Esophagus muscularis mucosa (tissue), 4 donors: ENCODE measurements around the gene IFT122. TPM values are rescaled to one million over a fixed set of nuclear protein-coding genes. Genes with fewer than 3 reads are reported as not detected.

Source experiments
- DNase-seq: peaks from one replicate; pipeline ENCODE4 v3.0.0-alpha.2; 2017; ENCODE audit errors: extremely low spot score
- H3K27ac ChIP-seq, 4 donors: fragments of 200-600 bp; sonication (generic); replicated peaks in 1 of 4; 1 replicate in 3 of 4; 2 replicates in 1 of 4; pipeline ENCODE4 v1.5.1; 2016 to 2019; ENCODE audit warnings: mild to moderate bottlenecking in 1 of 4
- H3K27me3 ChIP-seq, 4 donors: fragments of 200-600 bp; sonication (generic); one replicate each; pipeline versions ENCODE4 v1.5.1 to v1.6.0; 2016 to 2019
- H3K36me3 ChIP-seq, 4 donors: fragments of 200-600 bp; sonication (generic); one replicate each; pipeline ENCODE4 v1.5.1; 2016 to 2019
- H3K4me1 ChIP-seq, 4 donors: fragments of 200-600 bp; sonication (generic); one replicate each; pipeline ENCODE4 v1.5.1; 2016 to 2019
- H3K4me3 ChIP-seq, 4 donors: fragments of 200-600 bp; sonication (generic); 1 replicate in 2 of 4; 2 replicates in 2 of 4; pipeline ENCODE4 v1.5.1; 2016 to 2019; ENCODE audit warnings: mild to moderate bottlenecking in 4 of 4, moderate library complexity in 1 of 4
- H3K9me3 ChIP-seq, 4 donors: fragments of 200-600 bp; sonication (generic); 1 replicate in 3 of 4; 2 replicates in 1 of 4; pipeline ENCODE4 v1.5.1; 2016 to 2019
- CTCF ChIP-seq, 3 experiments: fragments of 200-600 bp in 2 of 3; fragments of 450-650 bp in 1 of 3; sonication (generic) in 2 of 3; IDR thresholded peaks; one replicate each; pipeline ENCODE4 v1.5.1; 2017 to 2019; ENCODE audit warnings: antibody characterized with exemption in 3 of 3, mild to moderate bottlenecking in 2 of 3, moderate library complexity in 1 of 3
- EP300 ChIP-seq: sonication (generic); formaldehyde crosslinking; IDR thresholded peaks from one replicate; pipeline ENCODE4 v1.6.1; 2017; ENCODE audit warnings: antibody characterized with exemption
- POLR2A ChIP-seq: fragments of 450-650 bp; IDR thresholded peaks from one replicate; pipeline ENCODE4 v1.6.1; 2017; ENCODE audit warnings: antibody characterized with exemption, moderate library complexity, mild to moderate bottlenecking, low read depth
- POLR2AphosphoS5 ChIP-seq, 2 donors: sonication (generic); formaldehyde crosslinking; IDR thresholded peaks; one replicate each; pipeline ENCODE4 v1.6.1; 2017; ENCODE audit warnings: antibody characterized with exemption in 2 of 2
- WGBS: methylation state at CpG from one replicate; pipeline ENCODE4 v1.1.5; 2018; 5-methylcytosine and 5-hydroxymethylcytosine counted together
- intact Hi-C: fragments of 100-400 bp; cut with DNase I; formaldehyde crosslinking; loops from one replicate; pipeline ENCODE4 v1.15.1; 2023
- total RNA-seq, 4 donors: library from RNA; depleted of rRNA; stranded (reverse); fragments of >200 nt; gene quantifications; one replicate each; pipeline versions ENCODE4 v1.1.0 to v1.2.1, GENCODE V29; 2016

The IFT122 gene
- total RNA-seq, 4 donors from 2014 or later = 19.5 to 32.8 (median 21.9) TPM

- TF ChIP-seq EP300 = no peak
- no peak for TF ChIP-seq POLR2AphosphoS5 (IDR thresholded peaks at IDR 0.05)
- no peak for TF ChIP-seq CTCF (IDR thresholded peaks at IDR 0.05)
- no peak for TF ChIP-seq POLR2A
- H3K36me3 ChIP-seq = peaks cover 16 to 77% (median 62%) of the 10 kb centered on the region in 4 donors
- no peak overlapping the region for H3K27ac ChIP-seq
- intact Hi-C loops = no loop called here
- no peak for DNase-seq
- 89% methylated on average over 5 of the region's 5 CpGs for WGBS
- peaks cover 23 to 40% (median 36%) of the 10 kb centered on the region in 4 donors for H3K4me1 ChIP-seq
- H3K27me3 ChIP-seq = no peaks in the 10 kb centered on the region
- no peak overlapping the region for H3K4me3 ChIP-seq
- no peaks in the 10 kb centered on the region for H3K9me3 ChIP-seq
Measured at GRCh38 chr3:129433565-129433964, 6.5 kb upstream of the IFT122 start.

- WGBS = 88% methylated on average over 1 of the region's 1 CpG
- Histone ChIP-seq H3K27me3 (no peaks in the 10 kb centered on the region), H3K9me3 (no peaks in the 10 kb centered on the region), H3K27ac (no peak overlapping the region), H3K4me1 (peaks cover 22 to 40% (median 36%) of the 10 kb centered on the region in 4 donors), H3K4me3 (no peak overlapping the region), H3K36me3 (peaks cover 16 to 77% (median 62%) of the 10 kb centered on the region in 4 donors)
- TF ChIP-seq POLR2A (no peak), EP300 (no peak), CTCF (IDR thresholded peaks at IDR 0.05) (no peak), POLR2AphosphoS5 (IDR thresholded peaks at IDR 0.05) (no peak)
- intact Hi-C loops = no loop called here
- DNase-seq = no peak
Measured at GRCh38 chr3:129434140-129434539, 5.9 kb upstream of the IFT122 start.

GRCh38 chr3:129435367-129435766 lies 4.7 kb upstream of the IFT122 start:
- H3K4me1 ChIP-seq = peaks cover 22 to 39% (median 36%) of the 10 kb centered on the region in 4 donors
- H3K9me3 ChIP-seq = no peaks in the 10 kb centered on the region
- DNase-seq = no peak
- H3K36me3 ChIP-seq = peaks cover 16 to 73% (median 61%) of the 10 kb centered on the region in 4 donors
- WGBS = 94% methylated on average over 1 of the region's 1 CpG
- no peak overlapping the region for H3K4me3 ChIP-seq
- no peak overlapping the region for H3K27ac ChIP-seq
- H3K27me3 ChIP-seq = no peaks in the 10 kb centered on the region
- TF ChIP-seq EP300 (no peak), POLR2A (no peak), CTCF (IDR thresholded peaks at IDR 0.05) (no peak), POLR2AphosphoS5 (IDR thresholded peaks at IDR 0.05) (no peak)
- intact Hi-C loops = no loop called here

GRCh38 chr3:129439226-129439816 lies 703 bp upstream of the IFT122 start:
- intact Hi-C loops = no loop called here
- peaks cover 48 to 79% (median 71%) of the 10 kb centered on the region in 4 donors for H3K4me1 ChIP-seq
- H3K27ac ChIP-seq = peak overlapping the region; percentile 84 to 91 (median 88)
- no peaks in the 10 kb centered on the region for H3K9me3 ChIP-seq
- no peaks in the 10 kb centered on the region for H3K27me3 ChIP-seq
- TF ChIP-seq CTCF (IDR thresholded peaks at IDR 0.05) = no peak
- no peak for TF ChIP-seq EP300
- TF ChIP-seq POLR2A = no peak
- no peak for TF ChIP-seq POLR2AphosphoS5 (IDR thresholded peaks at IDR 0.05)
- DNase-seq = no peak
- H3K4me3 ChIP-seq = peak overlapping the region; percentile 77 to 93 (median 87)
- H3K36me3 ChIP-seq = peaks cover 6 to 34% (median 26%) of the 10 kb centered on the region in 4 donors
- 2% methylated on average over 12 of the region's 17 CpGs for WGBS
